Heart right ventricle (tissue), 16 donors: ENCODE results near the gene DUXB. TPM values are rescaled to one million over a fixed set of nuclear protein-coding genes. Genes with fewer than 3 reads are reported as not detected.

Source experiments
- ATAC-seq, 8 donors: fragments of 200-7000 bp; cut with Tn5 transposase; one replicate each; pipeline ENCODE4 v1.9.1; 2020; ENCODE audit warnings: mild to moderate bottlenecking in 8 of 8, moderate library complexity in 8 of 8, moderate number of reproducible peaks in 1 of 8
- DNase-seq, 2 donors: peaks; one replicate each; pipeline ENCODE4 v3.0.0-alpha.2; 2020
- H3K27ac ChIP-seq, 10 donors: fragments of 200-600 bp; sonication (generic) in 2 of 10; one replicate each; pipeline versions ENCODE4 v1.5.0 to v1.8.0; 2020 to 2022; ENCODE audit warnings: mild to moderate bottlenecking in 3 of 10
- H3K27me3 ChIP-seq, 7 donors: fragments of 200-600 bp; one replicate each; pipeline ENCODE4 v1.8.0; 2021 to 2022; ENCODE audit warnings: mild to moderate bottlenecking in 2 of 7
- H3K36me3 ChIP-seq, 9 donors: fragments of 200-600 bp; sonication (generic) in 1 of 9; one replicate each; pipeline versions ENCODE4 v1.5.0 to v1.8.0; 2020 to 2022; ENCODE audit warnings: mild to moderate bottlenecking in 2 of 9
- H3K4me1 ChIP-seq, 9 donors: fragments of 200-600 bp; sonication (generic) in 1 of 9; one replicate each; pipeline versions ENCODE4 v1.5.0 to v1.8.0; 2020 to 2022; ENCODE audit warnings: mild to moderate bottlenecking in 4 of 9
- H3K4me3 ChIP-seq, 10 donors: fragments of 200-600 bp; sonication (generic) in 2 of 10; one replicate each; pipeline versions ENCODE4 v1.5.0 to v1.8.0; 2020 to 2022; ENCODE audit warnings: mild to moderate bottlenecking in 7 of 10, moderate library complexity in 2 of 10
- H3K9me3 ChIP-seq, 11 donors: fragments of 200-600 bp in 10 of 11; sonication (generic) in 2 of 11; one replicate each; pipeline versions ENCODE4 v1.5.0 to v1.8.0; 2013 to 2022; ENCODE audit warnings: mild to moderate bottlenecking in 2 of 11, control low read depth in 1 of 11, moderate library complexity in 1 of 11
- WGBS, 2 donors: extraction: QIAGEN DNeasy Blood & Tissue Kit; methylation state at CpG; one replicate each; pipeline ENCODE4 v1.1.7; 2013; ENCODE audit warnings: inconsistent platforms in 1 of 2; 5-methylcytosine and 5-hydroxymethylcytosine counted together
- intact Hi-C, 10 donors: fragments of 100-400 bp; cut with DNase I; formaldehyde crosslinking; loops; one replicate each; pipeline versions ENCODE4 v1.11.1 to v1.14.2; 2022
- polyA plus RNA-seq, 2 donors: library from polyadenylated mRNA; stranded (reverse); fragments of 200-250 nt; gene quantifications; one replicate each; pipeline ENCODE4 v1.2.3, GENCODE V29; 2013
- total RNA-seq, 10 donors: library from RNA; stranded (reverse); fragmentation: NEBNext Ultra II Directional in 3 of 10; extraction: Animal tissue kit (Norgen Biotek cat#: 25700) in 3 of 10; gene quantifications; one replicate each; pipeline versions ENCODE4 v1.2.1 to v1.2.4, GENCODE V29; 2021 to 2023
- TF ChIP-seq, protein P1 (sequence below), 9 donors: fragments of 200-600 bp; sonication (generic) in 2 of 9; IDR thresholded peaks; one replicate each; pipeline versions ENCODE4 v1.5.0 to v1.8.0; 2021 to 2022; ENCODE audit warnings: antibody characterized with exemption in 9 of 9, mild to moderate bottlenecking in 5 of 9, moderate library complexity in 1 of 9
- donor health status: Arrhythmogenic right ventricular cardiomyopathy.
- donor health status: ischemic (EF 13 %, LVEDD 7.1; RV severe dilation, severe dysfunction).
- donor health status: healthy with polysubstance abuse.
- donor health status: DM: no; HTN: yes; CAD: no.
- donor health status: DM: no; HTN: no; CAD: no.
- donor health status: ischemic (EF 25% LVEDD 6.9; RV normal size, moderate dysfunction).
- donor health status: ischemic (EF 25% LVEDD 5.7; RV mildly dilated, moderate dysfunction).
- donor health status: healthy.
- donor health status: DM: yes; HTN: yes; CAD: no.
- donor health status: Ischemic cardiomyopathy.
- donor health status: ischemic (EF 35%, LVEDD 5.7; RV mildly dilated, moderate dysfunction).
- donor health status: nonischemic (EF 11% LVEDD 7.7; RV severe dilation, severe dysfunction).
- donor health status: DM: yes; HTN: yes; CAD: no.
- donor health status: PGD.
- donor health status: ischemic (EF 29% LVEDD 5.4; RV normal size, mild dysfunction).
- donor health status: nonischemic (EF 23%, LVEDD 6.1; RV moderate dilation, normal function).

The DUXB gene
- total and polyA plus RNA-seq, 12 donors = not detected

DNA sequence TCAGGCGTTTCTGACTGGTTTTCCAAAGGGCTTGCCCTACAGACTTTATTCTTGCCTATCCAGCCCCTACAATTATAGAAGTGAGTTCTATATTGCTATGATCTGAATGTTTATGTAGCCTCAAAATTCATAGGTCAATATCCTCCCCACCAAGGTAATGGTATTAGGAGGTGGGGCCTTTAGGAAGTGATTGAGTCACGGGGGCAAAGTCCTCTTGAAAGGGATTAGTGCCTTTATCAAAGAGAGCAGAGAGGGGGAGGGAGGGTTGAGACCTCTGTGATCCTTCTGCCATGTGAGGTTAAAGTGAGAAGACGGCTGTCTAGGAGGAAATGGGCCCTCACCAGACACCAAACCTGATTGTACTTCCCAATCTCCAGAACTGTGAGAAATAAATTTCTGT is 26.0 kb upstream of the DUXB start:
- DNase-seq (no peak), ATAC-seq (no peak)
- intact Hi-C loops = no loop called here
- WGBS, 2 donors = 38 to 44% methylated on average over 3 of the region's 3 CpGs
- TF ChIP-seq, protein P1, sequence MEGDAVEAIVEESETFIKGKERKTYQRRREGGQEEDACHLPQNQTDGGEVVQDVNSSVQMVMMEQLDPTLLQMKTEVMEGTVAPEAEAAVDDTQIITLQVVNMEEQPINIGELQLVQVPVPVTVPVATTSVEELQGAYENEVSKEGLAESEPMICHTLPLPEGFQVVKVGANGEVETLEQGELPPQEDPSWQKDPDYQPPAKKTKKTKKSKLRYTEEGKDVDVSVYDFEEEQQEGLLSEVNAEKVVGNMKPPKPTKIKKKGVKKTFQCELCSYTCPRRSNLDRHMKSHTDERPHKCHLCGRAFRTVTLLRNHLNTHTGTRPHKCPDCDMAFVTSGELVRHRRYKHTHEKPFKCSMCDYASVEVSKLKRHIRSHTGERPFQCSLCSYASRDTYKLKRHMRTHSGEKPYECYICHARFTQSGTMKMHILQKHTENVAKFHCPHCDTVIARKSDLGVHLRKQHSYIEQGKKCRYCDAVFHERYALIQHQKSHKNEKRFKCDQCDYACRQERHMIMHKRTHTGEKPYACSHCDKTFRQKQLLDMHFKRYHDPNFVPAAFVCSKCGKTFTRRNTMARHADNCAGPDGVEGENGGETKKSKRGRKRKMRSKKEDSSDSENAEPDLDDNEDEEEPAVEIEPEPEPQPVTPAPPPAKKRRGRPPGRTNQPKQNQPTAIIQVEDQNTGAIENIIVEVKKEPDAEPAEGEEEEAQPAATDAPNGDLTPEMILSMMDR (IDR thresholded peaks at IDR 0.05) = no peak
- no peak overlapping the region for H3K27ac ChIP-seq
- no peaks in the 10 kb centered on the region for H3K36me3 ChIP-seq
- H3K4me1 ChIP-seq = no peaks in the 10 kb centered on the region
- H3K27me3 ChIP-seq = no peaks in the 10 kb centered on the region
- peaks cover 0 to 4% (median 0%) of the 10 kb centered on the region in 11 donors for H3K9me3 ChIP-seq
- no peak overlapping the region for H3K4me3 ChIP-seq

DNA sequence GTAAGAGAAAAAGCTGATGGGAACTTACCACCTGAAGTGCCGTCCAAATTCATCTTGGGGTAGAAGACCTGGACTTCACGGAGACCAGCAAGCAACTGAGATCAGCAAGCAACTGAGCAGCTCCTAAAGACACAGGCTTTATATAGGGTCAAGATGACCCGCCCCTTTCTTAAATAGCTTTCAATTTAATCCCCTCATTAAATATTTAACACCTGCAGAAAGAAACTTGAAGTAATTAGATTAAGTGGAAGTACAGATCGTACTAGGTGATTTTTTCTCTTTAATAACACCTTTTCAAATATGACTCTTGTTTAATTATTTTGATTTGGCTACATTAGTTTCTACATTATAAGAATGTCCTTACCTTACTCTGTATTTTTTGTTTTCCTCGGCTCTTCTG is 25.1 kb upstream of the DUXB start, which contains the start of gene CPHXL:
Gene CPHXL (minus strand): TSS at position 101 of the 400 bp plus-strand sequence. CDS start 48 bp downstream, at position 53.
- H3K27me3 ChIP-seq = no peaks in the 10 kb centered on the region
- DNase-seq (no peak), ATAC-seq (no peak)
- H3K9me3 ChIP-seq = peaks cover 0 to 4% (median 0%) of the 10 kb centered on the region in 11 donors
- no peak within 1 kb of the TSS for H3K27ac ChIP-seq
- H3K36me3 ChIP-seq = no peaks in the 10 kb centered on the region
- 82 to 93% methylated on average over 5 of the region's 5 CpGs for WGBS, 2 donors
- intact Hi-C loops = no loop called here
- no peaks in the 10 kb centered on the region for H3K4me1 ChIP-seq
- TF ChIP-seq, protein P1 (IDR thresholded peaks at IDR 0.05) = no peak
- H3K4me3 ChIP-seq = no peak within 1 kb of the TSS

DNA sequence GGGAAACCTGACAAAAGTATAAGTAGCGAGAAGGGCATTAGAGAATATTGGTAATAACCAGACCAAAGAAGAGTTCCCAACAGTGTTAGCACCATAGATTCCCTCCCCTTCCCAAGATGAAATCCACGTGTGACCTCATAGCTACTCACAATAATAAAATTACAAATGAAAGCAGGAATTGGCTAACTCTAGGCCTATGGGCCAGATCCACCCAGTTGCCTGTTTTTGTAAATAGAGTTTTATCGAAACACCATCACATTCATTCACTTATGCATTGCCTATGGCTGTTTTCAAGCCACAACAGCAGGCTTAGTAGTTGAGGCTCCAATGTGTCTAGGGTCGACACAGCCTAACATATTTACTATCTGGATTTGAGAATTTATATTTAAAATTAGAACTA is 17.2 kb upstream of the DUXB start:
- Histone ChIP-seq H3K36me3 (no peaks in the 10 kb centered on the region), H3K27me3 (no peaks in the 10 kb centered on the region), H3K4me3 (no peak overlapping the region), H3K27ac (no peak overlapping the region), H3K4me1 (no peaks in the 10 kb centered on the region), H3K9me3 (peaks cover 0 to 13% (median 0%) of the 10 kb centered on the region in 11 donors)
- intact Hi-C loops = no loop called here
- ATAC-seq (no peak), DNase-seq (no peak)
- TF ChIP-seq, protein P1 (IDR thresholded peaks at IDR 0.05) = no peak
- 87 to 91% methylated on average over 4 of the region's 4 CpGs for WGBS, 2 donors

DNA sequence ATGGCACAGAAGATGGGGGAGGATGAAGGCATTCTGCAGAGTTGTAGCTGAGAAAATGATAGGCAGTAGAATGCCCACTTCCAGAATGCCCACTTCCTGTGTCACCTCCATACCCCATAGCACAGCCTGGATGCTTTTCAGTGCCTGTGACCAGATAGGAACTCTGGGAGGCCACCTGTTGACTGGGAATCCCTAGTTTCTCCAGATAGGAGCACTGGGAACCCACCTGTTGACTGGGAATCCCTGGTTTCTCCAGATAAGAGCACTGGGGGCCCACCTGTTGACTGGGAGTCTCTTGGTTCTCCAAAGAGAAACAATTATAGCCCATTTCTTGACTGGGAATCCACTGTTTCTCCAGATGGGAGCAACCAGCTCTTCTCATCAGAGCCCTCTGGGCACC is 13.4 kb upstream of the DUXB start:
- TF ChIP-seq, protein P1 (IDR thresholded peaks at IDR 0.05) = no peak
- H3K9me3 ChIP-seq = peaks cover 0 to 29% (median 12%) of the 10 kb centered on the region in 11 donors

More for the DNA sequence above, 13.4 kb upstream of the DUXB start:
- H3K36me3 ChIP-seq = peaks cover 0 to 9% (median 0%) of the 10 kb centered on the region in 9 donors
- ATAC-seq (no peak), DNase-seq (no peak)
- H3K4me1 ChIP-seq = no peaks in the 10 kb centered on the region
- H3K4me3 ChIP-seq = no peak overlapping the region
- intact Hi-C loops = no loop called here
- H3K27me3 ChIP-seq = no peaks in the 10 kb centered on the region
- H3K27ac ChIP-seq = no peak overlapping the region
